ENCODE data around the gene TBC1D19. TPM values are rescaled to one million over a fixed set of nuclear protein-coding genes. Genes with fewer than 3 reads are reported as not detected.
"Not testable (repeated sequence)": the region's sequence is repeated elsewhere in the genome, so short reads cannot be mapped to it uniquely, and the experiment has no call there.

The TBC1D19 gene
- polyA plus RNA-seq, 1 experiment, result 8.3 TPM

GRCh38 chr4:26621366-26621765 lies 37.5 kb downstream of the TBC1D19 start:
- DNase-seq (ENCODE audit: low read depth), result no peak
- CTCF ChIA-PET, result no interaction called here
- no peak for TF ChIP-seq CTCF (IDR thresholded peaks at IDR 0.05; ENCODE audit: insufficient read depth, low read depth, low read length)

GRCh38 chr4:26622913-26623312 lies 39.0 kb downstream of the TBC1D19 start:
- ChIA-PET CTCF (interaction anchor here (0.6 kb wide), 1 partner anchor 430 kb away, joined by 4 read pairs; no protein-coding TSS in a partner anchor), POLR2A (no interaction called here)

More at GRCh38 chr4:26621366-26621765, 37.5 kb downstream of the TBC1D19 start:
- H3K27me3 ChIP-seq (ENCODE audit: control insufficient read depth, insufficient read depth, low read length), result no peaks in the 10 kb centered on the region
- POLR2A ChIA-PET, result no interaction called here
- no peak overlapping the region for H3K4me3 ChIP-seq (ENCODE audit: low read depth, low read length)
- H3K36me3 ChIP-seq (ENCODE audit: control insufficient read depth, insufficient read depth, low read length), result no peaks in the 10 kb centered on the region

GRCh38 chr4:26626658-26627057 lies 42.8 kb downstream of the TBC1D19 start:
- H3K36me3 ChIP-seq (ENCODE audit: control insufficient read depth, insufficient read depth, low read length); DNase-seq (ENCODE audit: low read depth); POLR2A ChIA-PET; H3K27me3 ChIP-seq (ENCODE audit: control insufficient read depth, insufficient read depth, low read length); H3K4me3 ChIP-seq (ENCODE audit: low read depth, low read length): not testable (repeated sequence)
- CTCF ChIA-PET, result interaction anchor here (0.7 kb wide), 2 partner anchors 9 to 70 kb away, joined by 3 to 4 read pairs; no protein-coding TSS in a partner anchor

More at GRCh38 chr4:26622913-26623312, 39.0 kb downstream of the TBC1D19 start:
- no peaks in the 10 kb centered on the region for H3K36me3 ChIP-seq (ENCODE audit: control insufficient read depth, insufficient read depth, low read length)
- no peaks in the 10 kb centered on the region for H3K27me3 ChIP-seq (ENCODE audit: control insufficient read depth, insufficient read depth, low read length)
- TF ChIP-seq CTCF (IDR thresholded peaks at IDR 0.05; ENCODE audit: insufficient read depth, low read depth, low read length), result no peak
- no peak for DNase-seq (ENCODE audit: low read depth)
- H3K4me3 ChIP-seq (ENCODE audit: low read depth, low read length), result no peak overlapping the region

GRCh38 chr4:26632916-26633315 lies 49.0 kb downstream of the TBC1D19 start:
- no peak for TF ChIP-seq CTCF (IDR thresholded peaks at IDR 0.05; ENCODE audit: insufficient read depth, low read depth, low read length)
- peak; percentile 23 for DNase-seq (ENCODE audit: low read depth)
- Histone ChIP-seq H3K27me3 (ENCODE audit: control insufficient read depth, insufficient read depth, low read length) (no peaks in the 10 kb centered on the region), H3K4me3 (ENCODE audit: low read depth, low read length) (no peak overlapping the region), H3K36me3 (ENCODE audit: control insufficient read depth, insufficient read depth, low read length) (no peaks in the 10 kb centered on the region)
- ChIA-PET POLR2A (no interaction called here), CTCF (no interaction called here)

GRCh38 chr4:26634237-26634636 lies 50.4 kb downstream of the TBC1D19 start:
- TF ChIP-seq CTCF (IDR thresholded peaks at IDR 0.05; ENCODE audit: insufficient read depth, low read depth, low read length), result no peak
- ChIA-PET POLR2A (no interaction called here), CTCF (no interaction called here)
- H3K27me3 ChIP-seq (ENCODE audit: control insufficient read depth, insufficient read depth, low read length), result no peaks in the 10 kb centered on the region
- no peak overlapping the region for H3K4me3 ChIP-seq (ENCODE audit: low read depth, low read length)
- no peaks in the 10 kb centered on the region for H3K36me3 ChIP-seq (ENCODE audit: control insufficient read depth, insufficient read depth, low read length)
- DNase-seq (ENCODE audit: low read depth), result no peak

- Histone ChIP-seq H3K36me3 (ENCODE audit: control insufficient read depth, insufficient read depth, low read length) (peaks cover 3% of the 10 kb centered on the region; the same call in 1 of the 2 replicates), H3K27me3 (ENCODE audit: control insufficient read depth, insufficient read depth, low read length) (no peaks in the 10 kb centered on the region), H3K4me3 (ENCODE audit: low read depth, low read length) (no peak overlapping the region)
- DNase-seq (ENCODE audit: low read depth), result no peak
- CTCF ChIA-PET, result no interaction called here
- POLR2A ChIA-PET, result no interaction called here
- TF ChIP-seq CTCF (IDR thresholded peaks at IDR 0.05; ENCODE audit: insufficient read depth, low read depth, low read length), result no peak
Observed at GRCh38 chr4:26636458-26636857, 52.6 kb downstream of the TBC1D19 start.

GRCh38 chr4:26640639-26641038 lies 56.8 kb downstream of the TBC1D19 start:
- H3K27me3 ChIP-seq (ENCODE audit: control insufficient read depth, insufficient read depth, low read length); POLR2A ChIA-PET; H3K36me3 ChIP-seq (ENCODE audit: control insufficient read depth, insufficient read depth, low read length); DNase-seq (ENCODE audit: low read depth); CTCF ChIA-PET; H3K4me3 ChIP-seq (ENCODE audit: low read depth, low read length): not testable (repeated sequence)
